HepG2 (cell line): ENCODE data around the gene SIX5. TPM values are rescaled to one million over a fixed set of nuclear protein-coding genes. Genes with fewer than 3 reads are reported as not detected.

Experiments used
- AHR ChIP-seq: IDR thresholded peaks from 2 replicates; pipeline ENCODE4 v1.6.1; 2018; ENCODE audit warnings: missing genetic modification reagents, missing compliant biosample characterization
- BRCA1 ChIP-seq: sonication (generic); formaldehyde crosslinking; IDR thresholded peaks from 2 replicates; pipeline ENCODE4 v1.4.0; 2020; ENCODE audit warnings: missing genetic modification reagents
- CBX5 ChIP-seq: sonication (generic); formaldehyde crosslinking; IDR thresholded peaks from 2 replicates; pipeline ENCODE4 v1.4.0; 2020; ENCODE audit warnings: missing genetic modification reagents, borderline replicate concordance
- EED ChIP-seq: sonication (generic); formaldehyde crosslinking; IDR thresholded peaks from 2 replicates; pipeline ENCODE4 v1.5.0; 2020; ENCODE audit warnings: mild to moderate bottlenecking, missing genetic modification reagents
- HDAC2 ChIP-seq: sonication (generic); formaldehyde crosslinking; IDR thresholded peaks from 2 replicates; pipeline ENCODE4 v1.4.0; 2020; ENCODE audit warnings: missing genetic modification reagents
- HES4 ChIP-seq: sonication (generic); formaldehyde crosslinking; IDR thresholded peaks from 2 replicates; pipeline ENCODE4 v1.9.0; 2021; ENCODE audit warnings: mild to moderate bottlenecking, missing genetic modification reagents, borderline replicate concordance
- HMGA1 ChIP-seq: sonication (generic); formaldehyde crosslinking; conservative IDR thresholded peaks from 2 replicates; pipeline ENCODE4 v1.4.0; 2020; ENCODE audit warnings: missing genetic modification reagents
- HNRNPUL1 ChIP-seq: fragments of 200-400 bp; formaldehyde crosslinking; IDR thresholded peaks from 2 replicates; pipeline ENCODE4 v1.6.1; 2017; ENCODE audit warnings: low read depth, mild to moderate bottlenecking, low read length, moderate library complexity
- IKZF1 ChIP-seq: fragments of 450-650 bp; IDR thresholded peaks from 2 replicates; pipeline ENCODE4 v1.7.1; 2016
- MEIS2 ChIP-seq: sonication (generic); formaldehyde crosslinking; IDR thresholded peaks from 2 replicates; pipeline ENCODE4 v1.9.0; 2021; ENCODE audit warnings: mild to moderate bottlenecking, missing genetic modification reagents
- MXD4 ChIP-seq: IDR thresholded peaks from 2 replicates; pipeline ENCODE4 v1.6.1; 2016; ENCODE audit warnings: mild to moderate bottlenecking, missing biosample characterization, missing genetic modification reagents
- PLRG1 ChIP-seq: fragments of 450-650 bp; conservative IDR thresholded peaks from 2 replicates; pipeline ENCODE4 v1.6.1; 2016
- SMARCE1 ChIP-seq: fragments of 450-650 bp; IDR thresholded peaks from 2 replicates; pipeline ENCODE4 v1.6.1; 2017; ENCODE audit warnings: borderline replicate concordance
- TEAD2 ChIP-seq: sonication (generic); formaldehyde crosslinking; IDR thresholded peaks from 2 replicates; pipeline ENCODE4 v1.9.0; 2021; ENCODE audit warnings: missing genetic modification reagents
- ZBTB7B ChIP-seq: sonication (generic); formaldehyde crosslinking; IDR thresholded peaks from 2 replicates; pipeline ENCODE4 v1.4.0; 2020; ENCODE audit warnings: missing genetic modification reagents
- ZFP37 ChIP-seq: sonication (generic); formaldehyde crosslinking; IDR thresholded peaks from 2 replicates; pipeline ENCODE4 v1.4.0; 2020; ENCODE audit warnings: missing genetic modification reagents, borderline replicate concordance
- ZNF207 ChIP-seq: fragments of 450-650 bp; IDR thresholded peaks from 2 replicates; pipeline ENCODE4 v1.6.1; 2016; ENCODE audit warnings: antibody characterized with exemption, borderline replicate concordance
- ZNF432 ChIP-seq: sonication (generic); formaldehyde crosslinking; IDR thresholded peaks from 2 replicates; pipeline ENCODE4 v1.5.0; 2020; ENCODE audit warnings: missing genetic modification reagents, mild to moderate bottlenecking, borderline replicate concordance
- ZNF569 ChIP-seq: sonication (generic); formaldehyde crosslinking; IDR thresholded peaks from 2 replicates; pipeline ENCODE4 v1.5.0; 2020; ENCODE audit warnings: mild to moderate bottlenecking, missing genetic modification reagents, moderate library complexity, borderline replicate concordance
- ZSCAN21 ChIP-seq: sonication (generic); formaldehyde crosslinking; IDR thresholded peaks from 2 replicates; pipeline ENCODE4 v1.8.0; 2022; ENCODE audit warnings: mild to moderate bottlenecking, missing genetic modification reagents, moderate library complexity, borderline replicate concordance
- polyA plus RNA-seq, 8 experiments: library from polyadenylated mRNA; depleted of rRNA in 3 of 8; stranded (reverse) in 7 of 8; unstranded in 1 of 8; fragments of >200 nt; fragmentation: Illumina TruSeq in 4 of 8; extraction: Trizol in 4 of 8; gene quantifications; 2 replicates each; pipeline versions ENCODE4 v1.2.1 to v1.2.3, GENCODE V29; 2011 to 2016; ENCODE audit warnings: low read depth in 4 of 8, missing spikeins in 1 of 8, mixed read lengths in 1 of 8; ENCODE audit not compliant: insufficient read depth in 1 of 8
- total RNA-seq, 5 experiments: library from RNA; depleted of rRNA; stranded (reverse); fragments of >200 nt; fragmentation: Illumina TruSeq; extraction: Trizol; gene quantifications; 2 replicates each; pipeline ENCODE4 v1.2.3, GENCODE V29; 2016; ENCODE audit warnings: low read depth in 1 of 5
- TF ChIP-seq, protein P1 (sequence below): fragments of 450-650 bp; IDR thresholded peaks from 2 replicates; pipeline ENCODE4 v1.6.1; 2016
- TF ChIP-seq, protein P2 (sequence below): sonication (generic); formaldehyde crosslinking; IDR thresholded peaks from one replicate; pipeline ENCODE4 v1.5.1; 2020; ENCODE audit warnings: mild to moderate bottlenecking, missing genetic modification reagents; ENCODE audit errors: not compliant biosample characterization

The SIX5 gene
- total and polyA plus RNA-seq, 2 of the 13 experiments (the other 11 are each of a cell fraction or from before 2014, with no cell fraction given), result 7.7 to 10.5 TPM

DNA sequence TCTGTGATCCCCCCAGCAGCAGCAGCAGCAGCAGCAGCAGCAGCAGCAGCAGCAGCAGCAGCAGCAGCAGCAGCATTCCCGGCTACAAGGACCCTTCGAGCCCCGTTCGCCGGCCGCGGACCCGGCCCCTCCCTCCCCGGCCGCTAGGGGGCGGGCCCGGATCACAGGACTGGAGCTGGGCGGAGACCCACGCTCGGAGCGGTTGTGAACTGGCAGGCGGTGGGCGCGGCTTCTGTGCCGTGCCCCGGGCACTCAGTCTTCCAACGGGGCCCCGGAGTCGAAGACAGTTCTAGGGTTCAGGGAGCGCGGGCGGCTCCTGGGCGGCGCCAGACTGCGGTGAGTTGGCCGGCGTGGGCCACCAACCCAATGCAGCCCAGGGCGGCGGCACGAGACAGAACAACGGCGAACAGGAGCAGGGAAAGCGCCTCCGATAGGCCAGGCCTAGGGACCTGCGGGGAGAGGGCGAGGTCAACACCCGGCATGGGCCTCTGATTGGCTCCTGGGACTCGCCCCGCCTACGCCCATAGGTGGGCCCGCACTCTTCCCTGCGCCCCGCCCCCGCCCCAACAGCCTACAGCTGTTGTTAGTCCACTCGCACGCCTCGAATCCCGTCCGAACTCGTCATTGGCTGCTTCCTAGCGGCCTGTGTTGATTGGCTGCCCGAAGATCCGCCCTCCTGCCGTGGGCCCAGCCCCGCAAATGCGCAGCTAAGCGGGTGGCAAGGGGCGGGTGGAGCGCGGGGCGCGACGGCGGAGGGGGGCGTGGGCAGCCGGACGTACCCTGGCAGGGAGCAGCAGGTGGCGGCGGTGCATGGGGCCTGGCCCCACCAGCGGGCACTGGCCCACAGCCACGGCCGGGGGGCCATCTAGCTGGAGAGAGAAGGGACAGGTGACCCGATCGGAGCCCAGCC is 1.4 kb upstream of the SIX5 start (continued):
- peak; percentile 61; the same call in 1 of the 2 replicates for TF ChIP-seq CBX5 (CRISPR knock-in tag)
- TF ChIP-seq HDAC2 (CRISPR knock-in tag), result peak; percentile 53
- TF ChIP-seq HMGA1 (CRISPR knock-in tag), result no peak
- no peak for TF ChIP-seq PLRG1
- TF ChIP-seq ZNF569 (CRISPR knock-in tag), result no peak
- peak; percentile 87 for TF ChIP-seq MXD4 (CRISPR knock-in tag)
- no peak for TF ChIP-seq ZNF432 (CRISPR knock-in tag)
- no peak; the same call in none of the 2 replicates for TF ChIP-seq ZSCAN21 (CRISPR knock-in tag)
- no peak for TF ChIP-seq ZFP37
- TF ChIP-seq EED, result no peak
- TF ChIP-seq IKZF1, result no peak
- TF ChIP-seq ZBTB7B (CRISPR knock-in tag), result peak; percentile 53; the same call in 1 of the 2 replicates
- TF ChIP-seq HES4 (CRISPR knock-in tag), result no peak
- no peak for TF ChIP-seq SMARCE1
- TF ChIP-seq, protein P1, sequence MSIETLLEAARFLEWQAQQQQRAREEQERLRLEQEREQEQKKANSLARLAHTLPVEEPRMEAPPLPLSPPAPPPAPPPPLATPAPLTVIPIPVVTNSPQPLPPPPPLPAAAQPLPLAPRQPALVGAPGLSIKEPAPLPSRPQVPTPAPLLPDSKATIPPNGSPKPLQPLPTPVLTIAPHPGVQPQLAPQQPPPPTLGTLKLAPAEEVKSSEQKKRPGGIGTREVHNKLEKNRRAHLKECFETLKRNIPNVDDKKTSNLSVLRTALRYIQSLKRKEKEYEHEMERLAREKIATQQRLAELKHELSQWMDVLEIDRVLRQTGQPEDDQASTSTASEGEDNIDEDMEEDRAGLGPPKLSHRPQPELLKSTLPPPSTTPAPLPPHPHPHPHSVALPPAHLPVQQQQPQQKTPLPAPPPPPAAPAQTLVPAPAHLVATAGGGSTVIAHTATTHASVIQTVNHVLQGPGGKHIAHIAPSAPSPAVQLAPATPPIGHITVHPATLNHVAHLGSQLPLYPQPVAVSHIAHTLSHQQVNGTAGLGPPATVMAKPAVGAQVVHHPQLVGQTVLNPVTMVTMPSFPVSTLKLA, result peak; percentile 60
- peak; percentile 33; the same call in 1 of the 2 replicates for TF ChIP-seq BRCA1 (CRISPR knock-in tag)
- TF ChIP-seq HNRNPUL1, result no peak
- TF ChIP-seq ZNF207, result no peak
- TF ChIP-seq TEAD2 (CRISPR knock-in tag), result 0 out of 2 replicates have a peak, but pooled peaks have one; percentile 58
- TF ChIP-seq, protein P2, sequence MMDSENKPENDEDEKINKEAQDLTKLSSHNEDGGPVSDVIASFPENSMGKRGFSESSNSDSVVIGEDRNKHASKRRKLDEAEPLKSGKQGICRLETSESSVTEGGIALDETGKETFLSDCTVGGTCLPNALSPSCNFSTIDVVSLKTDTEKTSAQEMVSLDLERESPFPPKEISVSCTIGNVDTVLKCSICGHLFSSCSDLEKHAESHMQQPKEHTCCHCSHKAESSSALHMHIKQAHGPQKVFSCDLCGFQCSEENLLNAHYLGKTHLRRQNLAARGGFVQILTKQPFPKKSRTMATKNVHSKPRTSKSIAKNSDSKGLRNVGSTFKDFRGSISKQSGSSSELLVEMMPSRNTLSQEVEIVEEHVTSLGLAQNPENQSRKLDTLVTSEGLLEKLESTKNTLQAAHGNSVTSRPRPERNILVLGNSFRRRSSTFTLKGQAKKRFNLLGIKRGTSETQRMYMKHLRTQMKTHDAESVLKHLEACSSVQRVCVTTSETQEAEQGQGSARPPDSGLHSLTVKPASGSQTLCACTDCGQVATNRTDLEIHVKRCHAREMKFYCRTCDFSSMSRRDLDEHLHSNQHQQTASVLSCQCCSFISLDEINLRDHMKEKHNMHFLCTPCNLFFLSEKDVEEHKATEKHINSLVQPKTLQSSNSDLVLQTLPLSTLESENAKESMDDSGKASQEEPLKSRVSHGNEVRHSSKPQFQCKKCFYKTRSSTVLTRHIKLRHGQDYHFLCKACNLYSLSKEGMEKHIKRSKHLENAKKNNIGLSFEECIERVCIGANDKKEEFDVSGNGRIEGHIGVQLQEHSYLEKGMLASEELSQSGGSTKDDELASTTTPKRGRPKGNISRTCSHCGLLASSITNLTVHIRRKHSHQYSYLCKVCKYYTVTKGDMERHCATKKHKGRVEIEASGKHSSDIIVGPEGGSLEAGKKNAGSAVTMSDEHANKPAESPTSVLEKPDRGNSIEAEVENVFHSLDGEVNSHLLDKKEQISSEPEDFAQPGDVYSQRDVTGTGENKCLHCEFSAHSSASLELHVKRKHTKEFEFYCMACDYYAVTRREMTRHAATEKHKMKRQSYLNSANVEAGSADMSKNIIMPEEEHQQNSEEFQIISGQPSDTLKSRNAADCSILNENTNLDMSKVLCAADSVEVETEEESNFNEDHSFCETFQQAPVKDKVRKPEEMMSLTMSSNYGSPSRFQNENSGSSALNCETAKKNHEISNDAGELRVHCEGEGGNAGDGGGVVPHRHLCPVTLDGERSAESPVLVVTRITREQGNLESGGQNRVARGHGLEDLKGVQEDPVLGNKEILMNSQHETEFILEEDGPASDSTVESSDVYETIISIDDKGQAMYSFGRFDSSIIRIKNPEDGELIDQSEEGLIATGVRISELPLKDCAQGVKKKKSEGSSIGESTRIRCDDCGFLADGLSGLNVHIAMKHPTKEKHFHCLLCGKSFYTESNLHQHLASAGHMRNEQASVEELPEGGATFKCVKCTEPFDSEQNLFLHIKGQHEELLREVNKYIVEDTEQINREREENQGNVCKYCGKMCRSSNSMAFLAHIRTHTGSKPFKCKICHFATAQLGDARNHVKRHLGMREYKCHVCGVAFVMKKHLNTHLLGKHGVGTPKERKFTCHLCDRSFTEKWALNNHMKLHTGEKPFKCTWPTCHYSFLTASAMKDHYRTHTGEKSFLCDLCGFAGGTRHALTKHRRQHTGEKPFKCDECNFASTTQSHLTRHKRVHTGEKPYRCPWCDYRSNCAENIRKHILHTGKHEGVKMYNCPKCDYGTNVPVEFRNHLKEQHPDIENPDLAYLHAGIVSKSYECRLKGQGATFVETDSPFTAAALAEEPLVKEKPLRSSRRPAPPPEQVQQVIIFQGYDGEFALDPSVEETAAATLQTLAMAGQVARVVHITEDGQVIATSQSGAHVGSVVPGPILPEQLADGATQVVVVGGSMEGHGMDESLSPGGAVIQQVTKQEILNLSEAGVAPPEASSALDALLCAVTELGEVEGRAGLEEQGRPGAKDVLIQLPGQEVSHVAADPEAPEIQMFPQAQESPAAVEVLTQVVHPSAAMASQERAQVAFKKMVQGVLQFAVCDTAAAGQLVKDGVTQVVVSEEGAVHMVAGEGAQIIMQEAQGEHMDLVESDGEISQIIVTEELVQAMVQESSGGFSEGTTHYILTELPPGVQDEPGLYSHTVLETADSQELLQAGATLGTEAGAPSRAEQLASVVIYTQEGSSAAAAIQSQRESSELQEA (CRISPR knock-in tag), result no peak
- TF ChIP-seq AHR, result peak; percentile 55
- TF ChIP-seq MEIS2 (CRISPR knock-in tag), result peak; percentile 53; the same call in 1 of the 2 replicates
